Liver (tissue), 9 donors: ENCODE data around the gene KCNA1. TPM values are rescaled to one million over a fixed set of nuclear protein-coding genes. Genes with fewer than 3 reads are reported as not detected.

Experiments used
- DNase-seq: peaks from one replicate; pipeline ENCODE4 v3.0.0-alpha.2; 2017; ENCODE audit warnings: low spot score
- H3K27ac ChIP-seq, 2 donors: one replicate each; pipeline ENCODE4 v1.7.0; 2013; ENCODE audit warnings: inconsistent platforms in 2 of 2, low read length in 2 of 2, control low read depth in 1 of 2, low read depth in 1 of 2, mild to moderate bottlenecking in 1 of 2
- H3K27me3 ChIP-seq, 4 donors: one replicate each; pipeline versions ENCODE4 v1.6.1 to v1.7.0; 2013; ENCODE audit warnings: low read length in 3 of 4, inconsistent platforms in 1 of 4, mild to moderate bottlenecking in 1 of 4, moderate library complexity in 1 of 4; ENCODE audit not compliant: control insufficient read depth in 4 of 4, insufficient read depth in 4 of 4
- H3K36me3 ChIP-seq, 4 donors: one replicate each; pipeline versions ENCODE4 v1.6.1 to v1.7.0; 2013; ENCODE audit warnings: low read length in 3 of 4, mild to moderate bottlenecking in 3 of 4, low read depth in 1 of 4, moderate library complexity in 1 of 4; ENCODE audit not compliant: control insufficient read depth in 4 of 4, insufficient read depth in 3 of 4
- H3K4me1 ChIP-seq, 4 donors: one replicate each; pipeline versions ENCODE4 v1.6.1 to v1.7.0; 2013; ENCODE audit warnings: low read length in 3 of 4, mild to moderate bottlenecking in 3 of 4, moderate library complexity in 1 of 4; ENCODE audit not compliant: control insufficient read depth in 4 of 4, insufficient read depth in 4 of 4
- H3K4me3 ChIP-seq, 3 donors: one replicate each; pipeline versions ENCODE4 v1.6.1 to v1.7.0; 2013; ENCODE audit warnings: low read length in 3 of 3, control low read depth in 1 of 3, low read depth in 1 of 3, mild to moderate bottlenecking in 1 of 3
- H3K9ac ChIP-seq, 2 donors: one replicate each; pipeline ENCODE4 v1.7.0; 2013; ENCODE audit warnings: low read length in 2 of 2, mild to moderate bottlenecking in 2 of 2, moderate library complexity in 2 of 2, control low read depth in 1 of 2, low read depth in 1 of 2
- H3K9me3 ChIP-seq, 4 donors: one replicate each; pipeline versions ENCODE4 v1.6.1 to v1.7.0; 2013; ENCODE audit warnings: low read length in 3 of 4; ENCODE audit not compliant: control insufficient read depth in 4 of 4
- EGR1 ChIP-seq, 2 donors: IDR thresholded peaks; 2 replicates each; pipeline ENCODE4 v1.6.1; 2016 to 2018; ENCODE audit warnings: antibody characterized with exemption in 2 of 2, low read depth in 2 of 2
- FOXA2 ChIP-seq: IDR thresholded peaks from 2 replicates; pipeline ENCODE4 v1.6.1; 2016; ENCODE audit warnings: antibody characterized with exemption
- GABPA ChIP-seq, 2 donors: IDR thresholded peaks in 1 of 2; conservative IDR thresholded peaks in 1 of 2; 2 replicates each; pipeline ENCODE4 v1.6.1; 2016; ENCODE audit warnings: antibody characterized with exemption in 2 of 2, mild to moderate bottlenecking in 1 of 2, moderate library complexity in 1 of 2
- HNF4A ChIP-seq, 2 donors: conservative IDR thresholded peaks; 2 replicates each; pipeline ENCODE4 v1.6.1; 2016; ENCODE audit warnings: antibody characterized with exemption in 2 of 2, mild to moderate bottlenecking in 2 of 2
- HNF4G ChIP-seq: IDR thresholded peaks from 2 replicates; pipeline ENCODE4 v1.6.1; 2016; ENCODE audit warnings: antibody characterized with exemption
- RAD21 ChIP-seq, 2 donors: IDR thresholded peaks; 2 replicates each; pipeline ENCODE4 v1.6.1; 2016; ENCODE audit warnings: antibody characterized with exemption in 2 of 2, mild to moderate bottlenecking in 2 of 2
- TAF1 ChIP-seq: conservative IDR thresholded peaks from 2 replicates; pipeline ENCODE4 v1.6.1; 2016; ENCODE audit warnings: antibody characterized with exemption, mild to moderate bottlenecking
- YY1 ChIP-seq: IDR thresholded peaks from 2 replicates; pipeline ENCODE4 v1.6.1; 2016; ENCODE audit warnings: antibody characterized with exemption, mild to moderate bottlenecking
- WGBS: extraction: QIAGEN DNeasy Blood & Tissue Kit; methylation state at CpG from one replicate; pipeline ENCODE4 v1.1.7; 2013; 5-methylcytosine and 5-hydroxymethylcytosine counted together
- polyA plus RNA-seq, 2 donors: library from polyadenylated mRNA; stranded (reverse) in 1 of 2; unstranded in 1 of 2; fragments of 200-250 nt in 1 of 2; fragments of >200 nt in 1 of 2; fragmentation: Nextera tagmentation in 1 of 2; extraction: Ambion mirVana in 1 of 2; gene quantifications; one replicate each; pipeline versions ENCODE4 v1.2.1 to v1.2.3, GENCODE V29; 2013 to 2015
- total RNA-seq, 2 donors: library from RNA; depleted of rRNA; stranded (reverse); fragments of >200 nt; gene quantifications; one replicate each; pipeline ENCODE4 v1.2.3, GENCODE V29; 2014
- TF ChIP-seq, protein P1 (sequence below): fragments of 150-350 bp; IDR thresholded peaks from 2 replicates; pipeline ENCODE4 v1.5.1; 2017; ENCODE audit warnings: improper control_type of control experiment, low read depth, low read length; ENCODE audit not compliant: missing input control
- TF ChIP-seq, protein P2 (sequence below): IDR thresholded peaks from 2 replicates; pipeline ENCODE4 v1.6.1; 2016; ENCODE audit warnings: antibody characterized with exemption
- TF ChIP-seq, protein P3 (sequence below): IDR thresholded peaks from 2 replicates; pipeline ENCODE4 v1.6.1; 2016; ENCODE audit warnings: antibody characterized with exemption
- TF ChIP-seq, protein P4 (sequence below): IDR thresholded peaks from 2 replicates; pipeline ENCODE4 v1.6.1; 2016; ENCODE audit warnings: antibody characterized with exemption, mild to moderate bottlenecking
- TF ChIP-seq, protein P5 (sequence below): IDR thresholded peaks from 2 replicates; pipeline ENCODE4 v1.6.1; 2016; ENCODE audit warnings: antibody characterized with exemption
- donor health status: healthy.
- donor health status: healthy.
- donor health status: healthy.
- donor health status: healthy.
- donor health status: healthy.

The KCNA1 gene
- total and polyA plus RNA-seq, 4 donors, result not detected

DNA sequence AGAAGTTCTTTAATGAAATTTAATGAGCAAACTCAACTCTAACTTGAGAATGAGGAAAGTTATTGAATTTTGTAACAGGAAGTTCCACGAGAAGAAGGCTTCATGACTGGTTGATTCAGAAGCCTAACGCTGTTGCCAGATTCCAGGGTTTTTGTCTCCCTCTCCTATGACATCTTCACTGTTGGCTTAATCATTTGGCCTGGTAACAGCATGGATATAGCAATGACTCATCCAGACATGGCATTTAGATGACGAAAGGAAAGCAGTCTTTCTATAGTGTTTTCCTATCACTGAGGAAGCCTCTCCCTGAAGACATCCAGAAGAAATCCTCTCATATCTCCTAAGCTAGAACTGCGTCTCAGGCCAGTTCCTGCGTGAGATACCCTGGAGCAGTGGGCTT is 9.4 kb upstream of the KCNA1 start:
- no peak overlapping the region for H3K27ac ChIP-seq
- no peak for DNase-seq
- H3K27me3 ChIP-seq, result peaks cover 0 to 11% (median 4%) of the 10 kb centered on the region in 4 donors
- WGBS, result 79% methylated on average over 5 of the region's 5 CpGs
- no peaks in the 10 kb centered on the region for H3K9me3 ChIP-seq
- H3K9ac ChIP-seq, result no peak overlapping the region
- no peak overlapping the region for H3K4me3 ChIP-seq
- H3K4me1 ChIP-seq, result no peaks in the 10 kb centered on the region
- no peaks in the 10 kb centered on the region for H3K36me3 ChIP-seq
- no peak for TF ChIP-seq HNF4A (conservative IDR thresholded peaks at IDR 0.05)
- no peak for TF ChIP-seq EGR1 (IDR thresholded peaks at IDR 0.05; ENCODE audit: low read depth in 2 of 2)
- TF ChIP-seq, protein P1, sequence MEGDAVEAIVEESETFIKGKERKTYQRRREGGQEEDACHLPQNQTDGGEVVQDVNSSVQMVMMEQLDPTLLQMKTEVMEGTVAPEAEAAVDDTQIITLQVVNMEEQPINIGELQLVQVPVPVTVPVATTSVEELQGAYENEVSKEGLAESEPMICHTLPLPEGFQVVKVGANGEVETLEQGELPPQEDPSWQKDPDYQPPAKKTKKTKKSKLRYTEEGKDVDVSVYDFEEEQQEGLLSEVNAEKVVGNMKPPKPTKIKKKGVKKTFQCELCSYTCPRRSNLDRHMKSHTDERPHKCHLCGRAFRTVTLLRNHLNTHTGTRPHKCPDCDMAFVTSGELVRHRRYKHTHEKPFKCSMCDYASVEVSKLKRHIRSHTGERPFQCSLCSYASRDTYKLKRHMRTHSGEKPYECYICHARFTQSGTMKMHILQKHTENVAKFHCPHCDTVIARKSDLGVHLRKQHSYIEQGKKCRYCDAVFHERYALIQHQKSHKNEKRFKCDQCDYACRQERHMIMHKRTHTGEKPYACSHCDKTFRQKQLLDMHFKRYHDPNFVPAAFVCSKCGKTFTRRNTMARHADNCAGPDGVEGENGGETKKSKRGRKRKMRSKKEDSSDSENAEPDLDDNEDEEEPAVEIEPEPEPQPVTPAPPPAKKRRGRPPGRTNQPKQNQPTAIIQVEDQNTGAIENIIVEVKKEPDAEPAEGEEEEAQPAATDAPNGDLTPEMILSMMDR, result no peak
- no peak for TF ChIP-seq RAD21 (IDR thresholded peaks at IDR 0.05)
- no peak for TF ChIP-seq FOXA2
- TF ChIP-seq, protein P2, sequence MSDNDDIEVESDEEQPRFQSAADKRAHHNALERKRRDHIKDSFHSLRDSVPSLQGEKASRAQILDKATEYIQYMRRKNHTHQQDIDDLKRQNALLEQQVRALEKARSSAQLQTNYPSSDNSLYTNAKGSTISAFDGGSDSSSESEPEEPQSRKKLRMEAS, result no peak
- TF ChIP-seq GABPA (IDR thresholded peaks at IDR 0.05 in 1 of 2, conservative IDR thresholded peaks at IDR 0.05 in 1 of 2), result no peak
- TF ChIP-seq HNF4G, result no peak
- TF ChIP-seq, protein P3, sequence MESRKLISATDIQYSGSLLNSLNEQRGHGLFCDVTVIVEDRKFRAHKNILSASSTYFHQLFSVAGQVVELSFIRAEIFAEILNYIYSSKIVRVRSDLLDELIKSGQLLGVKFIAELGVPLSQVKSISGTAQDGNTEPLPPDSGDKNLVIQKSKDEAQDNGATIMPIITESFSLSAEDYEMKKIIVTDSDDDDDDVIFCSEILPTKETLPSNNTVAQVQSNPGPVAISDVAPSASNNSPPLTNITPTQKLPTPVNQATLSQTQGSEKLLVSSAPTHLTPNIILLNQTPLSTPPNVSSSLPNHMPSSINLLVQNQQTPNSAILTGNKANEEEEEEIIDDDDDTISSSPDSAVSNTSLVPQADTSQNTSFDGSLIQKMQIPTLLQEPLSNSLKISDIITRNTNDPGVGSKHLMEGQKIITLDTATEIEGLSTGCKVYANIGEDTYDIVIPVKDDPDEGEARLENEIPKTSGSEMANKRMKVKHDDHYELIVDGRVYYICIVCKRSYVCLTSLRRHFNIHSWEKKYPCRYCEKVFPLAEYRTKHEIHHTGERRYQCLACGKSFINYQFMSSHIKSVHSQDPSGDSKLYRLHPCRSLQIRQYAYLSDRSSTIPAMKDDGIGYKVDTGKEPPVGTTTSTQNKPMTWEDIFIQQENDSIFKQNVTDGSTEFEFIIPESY, result no peak

DNA sequence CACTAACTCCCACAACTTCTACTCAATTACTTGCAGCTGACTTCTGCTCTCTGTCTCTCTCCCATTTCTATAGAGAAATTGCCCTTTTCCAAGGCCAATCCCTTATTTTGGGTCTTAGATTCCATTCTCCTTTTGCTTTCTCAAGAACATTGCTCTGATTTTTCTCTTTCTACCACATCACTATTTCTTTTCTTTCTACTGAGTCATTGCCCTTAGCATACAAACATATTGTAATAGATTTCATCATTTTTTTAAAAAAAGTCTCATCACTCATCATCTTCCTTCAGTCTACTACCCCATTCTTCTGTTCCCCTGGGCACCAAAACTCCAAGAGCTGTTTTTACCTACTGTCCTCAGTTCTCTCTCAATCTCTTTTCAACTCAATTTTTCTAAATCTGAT is 4.4 kb upstream of the KCNA1 start:
- TF ChIP-seq, protein P4, sequence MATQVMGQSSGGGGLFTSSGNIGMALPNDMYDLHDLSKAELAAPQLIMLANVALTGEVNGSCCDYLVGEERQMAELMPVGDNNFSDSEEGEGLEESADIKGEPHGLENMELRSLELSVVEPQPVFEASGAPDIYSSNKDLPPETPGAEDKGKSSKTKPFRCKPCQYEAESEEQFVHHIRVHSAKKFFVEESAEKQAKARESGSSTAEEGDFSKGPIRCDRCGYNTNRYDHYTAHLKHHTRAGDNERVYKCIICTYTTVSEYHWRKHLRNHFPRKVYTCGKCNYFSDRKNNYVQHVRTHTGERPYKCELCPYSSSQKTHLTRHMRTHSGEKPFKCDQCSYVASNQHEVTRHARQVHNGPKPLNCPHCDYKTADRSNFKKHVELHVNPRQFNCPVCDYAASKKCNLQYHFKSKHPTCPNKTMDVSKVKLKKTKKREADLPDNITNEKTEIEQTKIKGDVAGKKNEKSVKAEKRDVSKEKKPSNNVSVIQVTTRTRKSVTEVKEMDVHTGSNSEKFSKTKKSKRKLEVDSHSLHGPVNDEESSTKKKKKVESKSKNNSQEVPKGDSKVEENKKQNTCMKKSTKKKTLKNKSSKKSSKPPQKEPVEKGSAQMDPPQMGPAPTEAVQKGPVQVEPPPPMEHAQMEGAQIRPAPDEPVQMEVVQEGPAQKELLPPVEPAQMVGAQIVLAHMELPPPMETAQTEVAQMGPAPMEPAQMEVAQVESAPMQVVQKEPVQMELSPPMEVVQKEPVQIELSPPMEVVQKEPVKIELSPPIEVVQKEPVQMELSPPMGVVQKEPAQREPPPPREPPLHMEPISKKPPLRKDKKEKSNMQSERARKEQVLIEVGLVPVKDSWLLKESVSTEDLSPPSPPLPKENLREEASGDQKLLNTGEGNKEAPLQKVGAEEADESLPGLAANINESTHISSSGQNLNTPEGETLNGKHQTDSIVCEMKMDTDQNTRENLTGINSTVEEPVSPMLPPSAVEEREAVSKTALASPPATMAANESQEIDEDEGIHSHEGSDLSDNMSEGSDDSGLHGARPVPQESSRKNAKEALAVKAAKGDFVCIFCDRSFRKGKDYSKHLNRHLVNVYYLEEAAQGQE, result no peak
- TF ChIP-seq TAF1 (no peak), EGR1 (IDR thresholded peaks at IDR 0.05; ENCODE audit: low read depth in 2 of 2) (no peak), RAD21 (IDR thresholded peaks at IDR 0.05) (no peak), YY1 (no peak), GABPA (IDR thresholded peaks at IDR 0.05 in 1 of 2, conservative IDR thresholded peaks at IDR 0.05 in 1 of 2) (no peak)
- TF ChIP-seq, protein P5, sequence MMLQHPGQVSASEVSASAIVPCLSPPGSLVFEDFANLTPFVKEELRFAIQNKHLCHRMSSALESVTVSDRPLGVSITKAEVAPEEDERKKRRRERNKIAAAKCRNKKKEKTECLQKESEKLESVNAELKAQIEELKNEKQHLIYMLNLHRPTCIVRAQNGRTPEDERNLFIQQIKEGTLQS, result no peak
- TF ChIP-seq, protein P2, result no peak
- TF ChIP-seq, protein P1, result no peak
- H3K9me3 ChIP-seq, result no peaks in the 10 kb centered on the region
- no peaks in the 10 kb centered on the region for H3K36me3 ChIP-seq
- no peak overlapping the region for H3K9ac ChIP-seq
- no peak for DNase-seq
- H3K4me1 ChIP-seq, result peaks cover 2 to 14% (median 8%) of the 10 kb centered on the region in 4 donors
- no peak overlapping the region for H3K27ac ChIP-seq
- H3K27me3 ChIP-seq, result peaks cover 0 to 38% (median 7%) of the 10 kb centered on the region in 4 donors
- no peak overlapping the region for H3K4me3 ChIP-seq
